ENCODE measurements around the gene RBM34. TPM values are rescaled to one million over a fixed set of nuclear protein-coding genes. Genes with fewer than 3 reads are reported as not detected.

The RBM34 gene
- total RNA-seq, 1 donor from 2014 or later, result 63.7 TPM

- ATAC-seq, result no peak
- intact Hi-C loops (cut with DNase I), result no loop called here
- DNase-seq (ENCODE audit: low spot score), result no peak
Observed at GRCh38 chr1:235124665-235125064, 36.4 kb downstream of the RBM34 start.

GRCh38 chr1:235124111-235124510 lies 36.9 kb downstream of the RBM34 start:
- intact Hi-C loops (cut with DNase I), result no loop called here
- DNase-seq (ENCODE audit: low spot score), result no peak

GRCh38 chr1:235122348-235122747 lies 38.7 kb downstream of the RBM34 start:
- intact Hi-C loops (cut with DNase I), result no loop called here
- no peak for DNase-seq (ENCODE audit: low spot score)
- ATAC-seq, result no peak

More at GRCh38 chr1:235124111-235124510, 36.9 kb downstream of the RBM34 start:
- ATAC-seq, result no peak

GRCh38 chr1:235113183-235113917 lies 47.7 kb downstream of the RBM34 start:
- no peak for ATAC-seq
- intact Hi-C loops (cut with DNase I), result no loop called here
- DNase-seq (ENCODE audit: low spot score), result no peak

- ATAC-seq (no peak), DNase-seq (ENCODE audit: low spot score) (no peak)
- intact Hi-C loops (cut with DNase I), result no loop called here
Observed at GRCh38 chr1:235112297-235113182, 48.5 kb downstream of the RBM34 start.

- DNase-seq (ENCODE audit: low spot score) (no peak), ATAC-seq (no peak)
- intact Hi-C loops (cut with DNase I), result no loop called here
Observed at GRCh38 chr1:235111107-235111506, 49.9 kb downstream of the RBM34 start.

GRCh38 chr1:235108876-235109275 lies 52.2 kb downstream of the RBM34 start:
- no peak for DNase-seq (ENCODE audit: low spot score)
- no peak for ATAC-seq
- intact Hi-C loops (cut with DNase I), result no loop called here

GRCh38 chr1:235108185-235108593 lies 52.9 kb downstream of the RBM34 start:
- DNase-seq (ENCODE audit: low spot score), result no peak
- intact Hi-C loops (cut with DNase I), result no loop called here
- ATAC-seq, result no peak

GRCh38 chr1:235107368-235108184 lies 53.5 kb downstream of the RBM34 start:
- DNase-seq (ENCODE audit: low spot score) (no peak), ATAC-seq (no peak)
- intact Hi-C loops (cut with DNase I), result no loop called here

- ATAC-seq (no peak), DNase-seq (ENCODE audit: low spot score) (no peak)
- intact Hi-C loops (cut with DNase I), result no loop called here
Observed at GRCh38 chr1:235106457-235106856, 54.6 kb downstream of the RBM34 start.

- peak; percentile 16 for ATAC-seq
- no peak for DNase-seq (ENCODE audit: low spot score)
- intact Hi-C loops (cut with DNase I), result no loop called here
Observed at GRCh38 chr1:235105051-235106043, 55.7 kb downstream of the RBM34 start.

GRCh38 chr1:235102993-235103411 lies 58.0 kb downstream of the RBM34 start:
- intact Hi-C loops (cut with DNase I), result no loop called here
- DNase-seq (ENCODE audit: low spot score) (no peak), ATAC-seq (no peak)

GRCh38 chr1:235102259-235102582 lies 58.8 kb downstream of the RBM34 start:
- ATAC-seq, result no peak
- intact Hi-C loops (cut with DNase I), result no loop called here
- DNase-seq (ENCODE audit: low spot score), result no peak

GRCh38 chr1:235101558-235102258 lies 59.3 kb downstream of the RBM34 start:
- intact Hi-C loops (cut with DNase I), result no loop called here
- no peak for DNase-seq (ENCODE audit: low spot score)
- ATAC-seq, result no peak

GRCh38 chr1:235100194-235100772 lies 60.8 kb downstream of the RBM34 start:
- intact Hi-C loops (cut with DNase I), result no loop called here
- DNase-seq (ENCODE audit: low spot score) (no peak), ATAC-seq (peak; percentile 88)

GRCh38 chr1:235098991-235099390 lies 62.1 kb downstream of the RBM34 start:
- ATAC-seq (no peak), DNase-seq (ENCODE audit: low spot score) (no peak)
- intact Hi-C loops (cut with DNase I), result no loop called here

- DNase-seq (ENCODE audit: low spot score) (no peak), ATAC-seq (no peak)
- intact Hi-C loops (cut with DNase I), result no loop called here
Observed at GRCh38 chr1:235098547-235098946, 62.5 kb downstream of the RBM34 start.

Measured in sciatic nerve (tissue), 2 donors.